ENCODE results near the gene SGSM2. TPM values are rescaled to one million over a fixed set of nuclear protein-coding genes. Genes with fewer than 3 reads are reported as not detected.

Gene SGSM2
- total and polyA plus RNA-seq, 9 donors: 9.3 to 50.6 (median 42.4) TPM

DNA sequence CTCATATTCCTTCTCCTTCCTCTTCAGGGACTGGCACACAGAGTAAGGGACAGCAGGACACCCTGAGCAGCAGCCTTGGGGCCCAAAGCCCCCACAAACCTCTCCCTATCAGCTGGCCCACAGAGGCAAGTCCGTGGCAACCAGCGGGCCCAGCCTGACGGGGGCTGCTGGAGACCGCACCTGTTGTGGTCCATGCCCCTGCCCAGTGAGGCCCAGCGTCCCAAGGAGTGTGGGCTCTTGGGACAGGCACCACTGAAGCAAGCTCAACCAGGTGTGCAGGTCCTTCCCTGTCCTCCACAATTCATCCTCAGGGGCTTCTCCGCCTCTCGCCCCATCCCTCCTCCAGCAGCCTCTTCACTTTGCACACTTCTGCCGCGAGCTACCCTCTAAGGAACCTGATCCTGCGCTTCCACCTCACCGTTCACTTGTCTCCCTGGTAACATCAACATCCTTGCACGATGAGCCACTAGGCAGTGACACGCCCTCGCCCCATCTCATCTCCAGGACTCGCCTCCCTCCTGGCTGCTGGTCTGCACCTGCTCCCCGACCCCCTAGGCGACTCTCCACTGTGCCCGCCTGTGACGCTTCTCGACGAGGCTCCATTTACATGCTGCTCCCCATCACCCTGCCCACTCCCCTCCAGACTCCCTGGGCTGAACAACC lies 50.9 kb downstream of the SGSM2 start:
- peaks cover 10% of the 10 kb centered on the region for H3K4me1 ChIP-seq (ENCODE audit: insufficient read depth)
- H3K9me3 ChIP-seq: no peaks in the 10 kb centered on the region
- H3K4me3 ChIP-seq: no peak overlapping the region
- no peak overlapping the region for H3K27ac ChIP-seq
- intact Hi-C loops (cut with DNase I): loop anchor here in 1 of 4 donors (10.0 kb wide), 1 partner anchor 297 kb away; no protein-coding TSS in a partner anchor
- peak in 1 of 5 donors; percentile 37 for DNase-seq
- no peaks in the 10 kb centered on the region for H3K36me3 ChIP-seq
- no peaks in the 10 kb centered on the region for H3K27me3 ChIP-seq
- 83 to 85% (median 84%) methylated on average over 21 of the region's 21 CpGs for WGBS, 3 donors
- no peak for TF ChIP-seq EP300 (IDR thresholded peaks at IDR 0.05)
- no peak for TF ChIP-seq POLR2A (IDR thresholded peaks at IDR 0.05)
- TF ChIP-seq, protein P1, sequence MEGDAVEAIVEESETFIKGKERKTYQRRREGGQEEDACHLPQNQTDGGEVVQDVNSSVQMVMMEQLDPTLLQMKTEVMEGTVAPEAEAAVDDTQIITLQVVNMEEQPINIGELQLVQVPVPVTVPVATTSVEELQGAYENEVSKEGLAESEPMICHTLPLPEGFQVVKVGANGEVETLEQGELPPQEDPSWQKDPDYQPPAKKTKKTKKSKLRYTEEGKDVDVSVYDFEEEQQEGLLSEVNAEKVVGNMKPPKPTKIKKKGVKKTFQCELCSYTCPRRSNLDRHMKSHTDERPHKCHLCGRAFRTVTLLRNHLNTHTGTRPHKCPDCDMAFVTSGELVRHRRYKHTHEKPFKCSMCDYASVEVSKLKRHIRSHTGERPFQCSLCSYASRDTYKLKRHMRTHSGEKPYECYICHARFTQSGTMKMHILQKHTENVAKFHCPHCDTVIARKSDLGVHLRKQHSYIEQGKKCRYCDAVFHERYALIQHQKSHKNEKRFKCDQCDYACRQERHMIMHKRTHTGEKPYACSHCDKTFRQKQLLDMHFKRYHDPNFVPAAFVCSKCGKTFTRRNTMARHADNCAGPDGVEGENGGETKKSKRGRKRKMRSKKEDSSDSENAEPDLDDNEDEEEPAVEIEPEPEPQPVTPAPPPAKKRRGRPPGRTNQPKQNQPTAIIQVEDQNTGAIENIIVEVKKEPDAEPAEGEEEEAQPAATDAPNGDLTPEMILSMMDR (IDR thresholded peaks at IDR 0.05): no peak

DNA sequence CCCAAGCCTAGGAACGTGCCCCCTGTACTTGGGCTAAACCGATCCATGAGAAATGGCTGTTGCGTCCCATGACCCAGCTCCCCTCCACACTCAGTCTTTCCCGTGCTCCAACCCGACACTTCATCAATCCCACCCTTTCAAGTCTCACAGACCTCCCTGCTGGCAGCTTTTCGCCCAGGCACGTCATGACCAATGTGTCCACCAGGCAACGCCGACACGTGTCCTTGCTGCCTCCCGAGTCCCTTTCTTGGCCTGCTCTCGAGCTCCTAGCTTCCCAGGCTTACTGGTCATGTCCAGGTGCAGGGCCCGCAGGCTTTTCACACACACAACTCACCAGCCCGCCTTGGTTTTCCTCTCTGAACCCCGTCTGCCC lies 51.4 kb downstream of the SGSM2 start:
- WGBS, 3 donors: 87 to 92% (median 88%) methylated on average over 15 of the region's 15 CpGs
- H3K27ac ChIP-seq: no peak overlapping the region
- peaks cover 10% of the 10 kb centered on the region for H3K4me1 ChIP-seq (ENCODE audit: insufficient read depth)
- H3K27me3 ChIP-seq: no peaks in the 10 kb centered on the region
- H3K4me3 ChIP-seq: no peak overlapping the region
- H3K36me3 ChIP-seq: no peaks in the 10 kb centered on the region
- intact Hi-C loops (cut with DNase I): loop anchor here in 1 of 4 donors (10.0 kb wide), 1 partner anchor 296 kb away; no protein-coding TSS in a partner anchor
- TF ChIP-seq EP300 (IDR thresholded peaks at IDR 0.05) (no peak), POLR2A (IDR thresholded peaks at IDR 0.05) (no peak)
- TF ChIP-seq, protein P1 (IDR thresholded peaks at IDR 0.05): no peak
- no peaks in the 10 kb centered on the region for H3K9me3 ChIP-seq
- DNase-seq: peak in 2 of 5 donors; percentile 32 to 42

DNA sequence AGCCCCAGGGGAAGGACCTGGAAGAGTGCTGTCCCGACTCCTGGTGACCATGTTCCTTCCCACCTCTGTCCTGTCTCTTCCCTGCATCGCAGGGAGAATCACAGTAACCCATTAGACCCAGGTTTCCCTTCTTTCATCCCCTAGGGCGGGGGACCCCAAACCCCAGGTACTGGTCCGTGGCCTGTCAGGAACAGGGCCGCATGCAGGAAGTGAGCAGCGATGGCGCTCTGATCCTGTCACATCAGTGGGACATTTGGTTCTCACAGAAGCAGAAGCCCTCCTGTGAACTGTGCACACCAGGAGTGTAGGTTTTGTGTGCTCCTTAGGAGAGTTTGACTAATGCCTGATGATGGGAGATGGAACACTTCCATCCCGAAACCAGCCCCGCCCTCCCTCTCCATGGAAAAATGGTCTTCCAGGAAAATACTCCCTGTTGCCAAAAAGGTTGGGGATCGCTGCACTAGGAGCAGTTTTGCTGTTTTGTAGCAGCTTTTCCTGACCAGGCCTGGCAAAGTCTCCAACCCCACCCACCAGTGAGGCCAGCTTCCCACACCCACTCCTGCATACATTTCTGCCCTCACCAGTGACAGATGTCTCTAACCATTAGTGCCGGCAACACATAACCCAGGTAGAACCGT lies 53.0 kb downstream of the SGSM2 start:
- DNase-seq: peak in 3 of 5 donors; percentile 40 to 59 (median 45)
- intact Hi-C loops (cut with DNase I): no loop called here
- peak overlapping the region in 1 of 2 donors; percentile 99 for H3K27ac ChIP-seq
- no peaks in the 10 kb centered on the region for H3K9me3 ChIP-seq
- peaks cover 10% of the 10 kb centered on the region for H3K4me1 ChIP-seq (ENCODE audit: insufficient read depth)
- H3K36me3 ChIP-seq: no peaks in the 10 kb centered on the region
- WGBS, 3 donors: 58 to 75% (median 66%) methylated on average over 12 of the region's 12 CpGs
- H3K4me3 ChIP-seq: no peak overlapping the region
- H3K27me3 ChIP-seq: no peaks in the 10 kb centered on the region
- no peak for TF ChIP-seq EP300 (IDR thresholded peaks at IDR 0.05)
- TF ChIP-seq, protein P1 (IDR thresholded peaks at IDR 0.05): no peak
- no peak for TF ChIP-seq POLR2A (IDR thresholded peaks at IDR 0.05)

DNA sequence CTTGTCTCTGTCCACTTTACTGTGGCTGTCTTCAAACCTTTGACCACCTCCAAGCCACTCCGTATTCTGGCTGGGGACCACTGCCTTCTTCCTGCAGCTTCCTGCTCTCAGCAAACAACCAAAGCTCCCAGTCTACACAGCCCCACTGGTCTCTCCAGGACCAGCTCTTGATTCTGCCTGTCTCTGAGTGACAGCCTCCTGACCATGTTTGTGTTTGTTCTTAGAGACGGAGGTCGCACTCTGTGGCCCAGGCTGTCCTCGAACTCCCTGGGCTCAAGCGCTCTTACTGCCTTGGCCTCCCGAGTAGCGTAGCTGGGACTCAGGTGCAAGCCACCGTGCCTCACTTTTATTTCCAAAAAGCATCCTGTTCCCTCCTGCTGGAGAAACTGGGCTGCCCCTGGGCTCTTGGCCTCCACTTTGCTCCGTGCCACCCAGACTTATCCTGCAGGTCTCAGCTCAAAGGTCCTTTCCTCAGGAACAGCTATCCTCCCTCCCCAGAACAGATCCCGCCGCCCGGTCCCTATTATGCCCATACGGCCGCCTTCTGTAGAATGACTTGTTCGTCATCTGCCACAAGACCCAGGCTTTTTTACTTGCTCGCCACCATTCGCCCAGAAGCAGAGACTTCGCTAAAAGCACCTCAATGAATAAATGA lies 54.4 kb downstream of the SGSM2 start:
- Histone ChIP-seq H3K4me3 (peak overlapping the region; percentile 29), H3K36me3 (no peaks in the 10 kb centered on the region), H3K4me1 (ENCODE audit: insufficient read depth) (peaks cover 20% of the 10 kb centered on the region), H3K9me3 (no peaks in the 10 kb centered on the region), H3K27ac (peak overlapping the region; percentile 37 to 99), H3K27me3 (no peaks in the 10 kb centered on the region)
- intact Hi-C loops (cut with DNase I): no loop called here
- TF ChIP-seq, protein P1 (IDR thresholded peaks at IDR 0.05): no peak
- no peak for TF ChIP-seq EP300 (IDR thresholded peaks at IDR 0.05)
- TF ChIP-seq POLR2A (IDR thresholded peaks at IDR 0.05): no peak
- DNase-seq: peak in 1 of 5 donors; percentile 32
- WGBS, 3 donors: 62 to 78% (median 66%) methylated on average over 18 of the region's 18 CpGs
